Vagina (tissue), 2 donors: ENCODE measurements around the gene GALNT2. TPM values are rescaled to one million over a fixed set of nuclear protein-coding genes. Genes with fewer than 3 reads are reported as not detected.

ENCODE experiments used
- DNase-seq, 2 donors: peaks; one replicate each; pipeline ENCODE4 v3.0.0-alpha.2; 2017; ENCODE audit errors: extremely low spot score in 2 of 2
- H3K27ac ChIP-seq: fragments of 200-600 bp; sonication (generic); one replicate; pipeline ENCODE4 v1.5.1; 2019
- H3K27me3 ChIP-seq: fragments of 200-600 bp; sonication (generic); one replicate; pipeline ENCODE4 v1.5.1; 2019
- H3K36me3 ChIP-seq, 2 donors: fragments of 200-600 bp; sonication (generic); one replicate each; pipeline ENCODE4 v1.5.1; 2017 to 2019
- H3K4me1 ChIP-seq: fragments of 200-600 bp; sonication (generic); one replicate; pipeline ENCODE4 v1.5.1; 2019
- H3K4me3 ChIP-seq, 2 donors: fragments of 200-600 bp; sonication (generic); 1 replicate in 1 of 2; 2 replicates in 1 of 2; pipeline ENCODE4 v1.5.1; 2016 to 2019
- H3K9me3 ChIP-seq: fragments of 200-600 bp; sonication (generic); one replicate; pipeline ENCODE4 v1.5.1; 2019
- POLR2A ChIP-seq, 2 donors: fragments of 450-650 bp; IDR thresholded peaks; one replicate each; pipeline ENCODE4 v1.6.1; 2017; ENCODE audit warnings: antibody characterized with exemption in 2 of 2, mild to moderate bottlenecking in 2 of 2, moderate library complexity in 2 of 2
- POLR2AphosphoS5 ChIP-seq, 2 donors: sonication (generic); formaldehyde crosslinking; IDR thresholded peaks; one replicate each; pipeline ENCODE4 v1.9.0; 2017; ENCODE audit warnings: antibody characterized with exemption in 2 of 2, mild to moderate bottlenecking in 2 of 2, low read depth in 1 of 2; ENCODE audit not compliant: insufficient read depth in 1 of 2
- intact Hi-C: fragments of 100-400 bp; cut with DNase I; formaldehyde crosslinking; loops from one replicate; pipeline ENCODE4 v1.15.1; 2023
- total RNA-seq: library from RNA; depleted of rRNA; stranded (reverse); fragments of >200 nt; gene quantifications from one replicate; pipeline ENCODE4 v1.2.3, GENCODE V29; 2016
- TF ChIP-seq, protein P1 (sequence below), 3 experiments: fragments of 450-650 bp in 2 of 3; fragments of 200-600 bp in 1 of 3; sonication (generic) in 1 of 3; IDR thresholded peaks; one replicate each; pipeline ENCODE4 v1.5.1; 2017 to 2019; ENCODE audit warnings: antibody characterized with exemption in 3 of 3, mild to moderate bottlenecking in 2 of 3, moderate library complexity in 2 of 3

Gene GALNT2
- total RNA-seq, 1 donor from 2014 or later, result 51.6 TPM

DNA sequence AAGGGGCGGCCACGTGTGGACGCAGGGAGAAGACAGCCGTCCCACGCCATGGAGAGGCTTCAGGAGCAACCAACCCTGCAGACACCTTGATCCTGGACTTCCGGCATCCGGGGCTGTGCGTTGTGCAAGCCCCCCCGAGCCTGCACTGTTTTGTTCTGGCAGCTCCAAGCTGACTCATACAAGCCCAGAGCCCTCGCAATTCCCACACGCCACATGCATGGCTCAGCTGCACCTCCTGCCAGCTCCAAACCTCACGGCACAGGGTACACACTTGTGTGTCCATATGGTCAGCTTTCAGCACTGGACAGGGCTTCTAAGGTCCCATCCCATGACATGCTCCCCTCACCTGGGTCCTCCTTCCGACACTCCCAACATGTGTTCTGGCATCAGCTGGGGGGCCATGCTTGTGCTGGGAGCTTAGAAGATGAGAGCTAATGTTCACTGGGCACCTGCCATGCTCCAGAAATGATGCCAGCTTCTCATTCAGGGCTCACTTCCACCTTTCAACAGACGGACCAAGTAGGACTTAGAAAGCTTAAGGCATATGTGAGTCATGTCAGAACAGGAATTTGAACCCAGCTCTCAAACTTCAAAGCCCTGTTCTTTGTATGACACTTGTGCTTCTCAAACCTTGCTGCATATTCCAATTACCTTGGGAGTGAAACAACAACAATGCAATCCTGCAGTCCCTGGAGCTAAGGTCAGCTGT lies 221.8 kb downstream of the GALNT2 start:
- intact Hi-C loops, result no loop called here
- H3K27me3 ChIP-seq, result no peaks in the 10 kb centered on the region
- no peak for DNase-seq
- no peaks in the 10 kb centered on the region for H3K9me3 ChIP-seq
- no peak overlapping the region for H3K4me3 ChIP-seq
- H3K4me1 ChIP-seq, result peaks cover 7% of the 10 kb centered on the region
- TF ChIP-seq POLR2AphosphoS5 (IDR thresholded peaks at IDR 0.05; ENCODE audit: insufficient read depth in 1 of 2, low read depth in 1 of 2) (no peak), POLR2A (IDR thresholded peaks at IDR 0.05) (no peak)
- TF ChIP-seq, protein P1, sequence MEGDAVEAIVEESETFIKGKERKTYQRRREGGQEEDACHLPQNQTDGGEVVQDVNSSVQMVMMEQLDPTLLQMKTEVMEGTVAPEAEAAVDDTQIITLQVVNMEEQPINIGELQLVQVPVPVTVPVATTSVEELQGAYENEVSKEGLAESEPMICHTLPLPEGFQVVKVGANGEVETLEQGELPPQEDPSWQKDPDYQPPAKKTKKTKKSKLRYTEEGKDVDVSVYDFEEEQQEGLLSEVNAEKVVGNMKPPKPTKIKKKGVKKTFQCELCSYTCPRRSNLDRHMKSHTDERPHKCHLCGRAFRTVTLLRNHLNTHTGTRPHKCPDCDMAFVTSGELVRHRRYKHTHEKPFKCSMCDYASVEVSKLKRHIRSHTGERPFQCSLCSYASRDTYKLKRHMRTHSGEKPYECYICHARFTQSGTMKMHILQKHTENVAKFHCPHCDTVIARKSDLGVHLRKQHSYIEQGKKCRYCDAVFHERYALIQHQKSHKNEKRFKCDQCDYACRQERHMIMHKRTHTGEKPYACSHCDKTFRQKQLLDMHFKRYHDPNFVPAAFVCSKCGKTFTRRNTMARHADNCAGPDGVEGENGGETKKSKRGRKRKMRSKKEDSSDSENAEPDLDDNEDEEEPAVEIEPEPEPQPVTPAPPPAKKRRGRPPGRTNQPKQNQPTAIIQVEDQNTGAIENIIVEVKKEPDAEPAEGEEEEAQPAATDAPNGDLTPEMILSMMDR (IDR thresholded peaks at IDR 0.05), result no peak
- H3K36me3 ChIP-seq, result no peaks in the 10 kb centered on the region
- H3K27ac ChIP-seq, result no peak overlapping the region

DNA sequence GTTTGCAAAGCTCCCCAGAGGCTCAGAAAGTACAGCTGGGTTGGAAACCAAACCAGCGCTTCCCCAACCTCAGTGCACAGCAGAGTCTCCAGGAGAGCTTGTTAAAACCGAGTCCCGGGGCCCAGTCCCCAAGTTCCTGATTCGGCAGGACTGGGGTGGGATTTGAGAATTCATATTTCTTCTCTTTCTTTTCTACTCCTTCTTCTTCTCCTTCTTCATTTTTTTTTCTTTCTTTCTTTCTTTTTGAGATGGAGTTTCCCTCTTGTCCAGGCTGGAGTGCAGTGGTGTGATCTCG lies 222.3 kb downstream of the GALNT2 start:
- no peak for DNase-seq
- H3K27me3 ChIP-seq, result no peaks in the 10 kb centered on the region
- H3K4me3 ChIP-seq, result no peak overlapping the region
- intact Hi-C loops, result no loop called here
- no peaks in the 10 kb centered on the region for H3K9me3 ChIP-seq
- no peaks in the 10 kb centered on the region for H3K36me3 ChIP-seq
- TF ChIP-seq POLR2A (IDR thresholded peaks at IDR 0.05) (no peak), POLR2AphosphoS5 (IDR thresholded peaks at IDR 0.05; ENCODE audit: insufficient read depth in 1 of 2, low read depth in 1 of 2) (no peak)
- TF ChIP-seq, protein P1 (IDR thresholded peaks at IDR 0.05), result no peak
- H3K4me1 ChIP-seq, result peaks cover 7% of the 10 kb centered on the region
- no peak overlapping the region for H3K27ac ChIP-seq

GRCh38 chr1:230291731-230292620 lies 224.9 kb downstream of the GALNT2 start:
- H3K27me3 ChIP-seq, result no peaks in the 10 kb centered on the region
- H3K36me3 ChIP-seq, result no peaks in the 10 kb centered on the region
- no peak for TF ChIP-seq POLR2A (IDR thresholded peaks at IDR 0.05)
- TF ChIP-seq POLR2AphosphoS5 (IDR thresholded peaks at IDR 0.05; ENCODE audit: insufficient read depth in 1 of 2, low read depth in 1 of 2), result no peak
- TF ChIP-seq, protein P1 (IDR thresholded peaks at IDR 0.05), result no peak
- H3K4me3 ChIP-seq, result no peak overlapping the region
- H3K27ac ChIP-seq, result no peak overlapping the region
- H3K4me1 ChIP-seq, result peaks cover 7% of the 10 kb centered on the region
- intact Hi-C loops, result no loop called here
- H3K9me3 ChIP-seq, result no peaks in the 10 kb centered on the region
- no peak for DNase-seq

GRCh38 chr1:230292689-230293389 lies 225.8 kb downstream of the GALNT2 start:
- no peaks in the 10 kb centered on the region for H3K36me3 ChIP-seq
- DNase-seq, result no peak
- no peaks in the 10 kb centered on the region for H3K27me3 ChIP-seq
- no peaks in the 10 kb centered on the region for H3K9me3 ChIP-seq
- no peak overlapping the region for H3K27ac ChIP-seq
- no peak for TF ChIP-seq POLR2A (IDR thresholded peaks at IDR 0.05)
- TF ChIP-seq POLR2AphosphoS5 (IDR thresholded peaks at IDR 0.05; ENCODE audit: insufficient read depth in 1 of 2, low read depth in 1 of 2), result no peak
- TF ChIP-seq, protein P1 (IDR thresholded peaks at IDR 0.05), result no peak
- H3K4me1 ChIP-seq, result peaks cover 7% of the 10 kb centered on the region
- intact Hi-C loops, result no loop called here
- no peak overlapping the region for H3K4me3 ChIP-seq
